Left cardiac atrium (tissue), 4 donors: Measurements from ENCODE around the gene UBD. TPM values are rescaled to one million over a fixed set of nuclear protein-coding genes. Genes with fewer than 3 reads are reported as not detected.
A peak's percentile ranks its signal among the peaks of the same experiment; 100 is the strongest.

Experiments
- ATAC-seq, 2 donors: fragments of 200-7000 bp; cut with Tn5 transposase; one replicate each; pipeline ENCODE4 v1.9.1; 2020; ENCODE audit warnings: mild to moderate bottlenecking in 2 of 2, moderate library complexity in 2 of 2
- DNase-seq: peaks from one replicate; pipeline ENCODE4 v3.0.0-alpha.2; 2020
- intact Hi-C, 2 donors: fragments of 100-400 bp; cut with DNase I; formaldehyde crosslinking; loops; one replicate each; pipeline versions ENCODE4 v1.14.1 to v1.15.1; 2022 to 2023
- total RNA-seq, 2 donors: library from RNA; stranded (reverse); fragmentation: NEBNext Ultra II Directional; extraction: Animal tissue kit (Norgen Biotek cat#: 25700); gene quantifications; one replicate each; pipeline ENCODE4 v1.2.1, GENCODE V29; 2021
- donor health status: DM: no; HTN: yes; CAD: no.
- donor health status: DM: no; HTN: yes; CAD: no; lungs with severe emphysema.
- donor health status: DM: yes; HTN: yes; CAD: no.
- donor health status: Dilated cardiomyopathy.

Gene UBD
- total RNA-seq, 2 donors from 2014 or later: not detected

GRCh38 chr6:29564875-29565274, 5.3 kb upstream of the UBD start:
- DNase-seq: no peak
- ATAC-seq: no peak
- intact Hi-C loops: no loop called here

DNA sequence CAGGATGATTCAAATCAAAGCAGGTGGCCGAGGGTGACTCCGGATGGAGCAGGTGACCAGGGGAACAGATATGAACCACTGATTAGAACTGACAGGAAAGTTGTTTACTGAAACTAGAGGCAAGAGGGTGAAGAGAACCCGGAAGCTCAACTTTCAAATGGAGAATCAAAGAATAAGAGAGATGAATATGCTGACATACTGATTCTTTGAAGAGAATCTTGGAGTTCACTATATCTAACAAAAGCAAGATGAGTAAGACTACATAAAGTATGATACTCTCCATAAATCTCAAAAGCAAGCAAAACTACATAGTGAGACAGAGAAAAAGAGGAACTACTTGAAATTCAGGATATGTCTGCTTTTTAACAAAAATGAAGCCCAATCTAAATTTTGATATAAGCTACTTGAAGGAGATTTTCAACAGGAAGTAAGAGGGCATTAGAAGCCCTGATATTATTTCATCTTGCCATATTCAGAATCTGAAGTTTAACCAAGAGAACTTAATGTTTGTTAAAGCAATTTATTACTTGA, 4.0 kb upstream of the UBD start:
- no peak for DNase-seq
- intact Hi-C loops: no loop called here
- no peak for ATAC-seq

- intact Hi-C loops: no loop called here
- ATAC-seq: no peak
- no peak for DNase-seq
Observed at GRCh38 chr6:29561606-29562181, 2.2 kb upstream of the UBD start.

DNA sequence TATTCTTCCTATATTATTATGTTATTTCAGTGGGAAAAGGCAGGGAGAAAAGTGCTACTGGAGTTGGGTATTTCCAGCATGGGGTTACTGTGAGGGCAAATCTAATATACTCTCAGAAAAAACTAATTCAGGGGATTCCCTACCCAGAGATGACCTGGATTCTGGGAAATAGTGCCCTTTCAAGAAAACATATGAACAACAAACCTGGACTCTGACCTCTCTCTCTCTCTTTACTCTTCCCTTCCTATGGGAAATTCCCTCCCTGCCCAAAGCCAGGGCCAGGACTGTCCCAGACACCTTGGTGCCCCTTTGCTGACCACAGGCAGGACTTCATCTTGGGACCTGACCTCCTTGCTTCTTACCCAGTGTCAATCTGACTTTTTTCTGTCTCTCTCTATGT, 1.6 kb upstream of the UBD start:
- ATAC-seq: no peak
- intact Hi-C loops: no loop called here

GRCh38 chr6:29558439-29559079, 973 bp downstream of the UBD start:
- DNase-seq (no peak), ATAC-seq (no peak)
- intact Hi-C loops: no loop called here

More for the DNA sequence above, 1.6 kb upstream of the UBD start:
- no peak for DNase-seq

DNA sequence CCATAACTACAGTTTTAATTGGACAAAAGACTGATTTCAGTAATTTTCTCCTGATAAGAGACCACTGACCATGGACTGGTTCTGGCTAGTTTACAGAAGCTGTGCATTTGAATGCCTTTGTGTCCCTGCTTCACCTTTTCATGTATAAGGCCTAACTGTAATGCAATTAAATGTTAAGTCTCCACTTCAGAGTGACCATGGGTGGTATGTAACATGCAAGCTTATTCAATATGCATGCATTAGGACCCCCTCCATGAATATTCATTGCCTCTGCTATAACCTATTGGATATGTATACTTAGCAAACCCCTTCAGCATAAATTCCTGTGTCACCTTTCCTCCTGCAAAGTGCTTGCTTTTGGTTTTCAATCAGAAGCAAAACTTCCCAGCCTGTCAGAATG, 2.2 kb downstream of the UBD start:
- ATAC-seq (no peak), DNase-seq (no peak)
- intact Hi-C loops: no loop called here

- ATAC-seq: no peak
- intact Hi-C loops: no loop called here
- no peak for DNase-seq
Observed at GRCh38 chr6:29554764-29555163, 4.8 kb downstream of the UBD start.

DNA sequence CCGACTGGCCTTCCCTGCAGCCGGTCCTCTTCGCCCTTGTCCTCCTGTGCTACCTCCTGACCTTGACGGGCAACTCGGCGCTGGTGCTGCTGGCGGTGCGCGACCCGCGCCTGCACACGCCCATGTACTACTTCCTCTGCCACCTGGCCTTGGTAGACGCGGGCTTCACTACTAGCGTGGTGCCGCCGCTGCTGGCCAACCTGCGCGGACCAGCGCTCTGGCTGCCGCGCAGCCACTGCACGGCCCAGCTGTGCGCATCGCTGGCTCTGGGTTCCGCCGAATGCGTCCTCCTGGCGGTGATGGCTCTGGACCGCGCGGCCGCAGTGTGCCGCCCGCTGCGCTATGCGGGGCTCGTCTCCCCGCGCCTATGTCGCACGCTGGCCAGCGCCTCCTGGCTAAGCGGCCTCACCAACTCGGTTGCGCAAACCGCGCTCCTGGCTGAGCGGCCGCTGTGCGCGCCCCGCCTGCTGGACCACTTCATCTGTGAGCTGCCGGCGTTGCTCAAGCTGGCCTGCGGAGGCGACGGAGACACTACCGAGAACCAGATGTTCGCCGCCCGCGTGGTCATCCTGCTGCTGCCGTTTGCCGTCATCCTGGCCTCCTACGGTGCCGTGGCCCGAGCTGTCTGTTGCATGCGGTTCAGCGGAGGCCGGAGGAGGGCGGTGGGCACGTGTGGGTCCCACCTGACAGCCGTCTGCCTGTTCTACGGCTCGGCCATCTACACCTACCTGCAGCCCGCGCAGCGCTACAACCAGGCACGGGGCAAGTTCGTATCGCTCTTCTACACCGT, 6.1 kb downstream of the UBD start:
- DNase-seq (peak; percentile 84), ATAC-seq (peak; percentile 86 to 91)
- intact Hi-C loops: no loop called here

GRCh38 chr6:29552512-29553051, 7.0 kb downstream of the UBD start:
- DNase-seq: no peak
- peak; percentile 86 to 90 for ATAC-seq
- intact Hi-C loops: no loop called here

- intact Hi-C loops: no loop called here
- no peak for ATAC-seq
- DNase-seq: no peak
Observed at GRCh38 chr6:29547573-29547972, 12.0 kb downstream of the UBD start.

- DNase-seq: no peak
- intact Hi-C loops: no loop called here
- no peak for ATAC-seq
Observed at GRCh38 chr6:29537714-29538403, 21.7 kb downstream of the UBD start.

- DNase-seq (no peak), ATAC-seq (no peak)
- intact Hi-C loops: no loop called here
Observed at GRCh38 chr6:29532320-29532951, 27.1 kb downstream of the UBD start.

DNA sequence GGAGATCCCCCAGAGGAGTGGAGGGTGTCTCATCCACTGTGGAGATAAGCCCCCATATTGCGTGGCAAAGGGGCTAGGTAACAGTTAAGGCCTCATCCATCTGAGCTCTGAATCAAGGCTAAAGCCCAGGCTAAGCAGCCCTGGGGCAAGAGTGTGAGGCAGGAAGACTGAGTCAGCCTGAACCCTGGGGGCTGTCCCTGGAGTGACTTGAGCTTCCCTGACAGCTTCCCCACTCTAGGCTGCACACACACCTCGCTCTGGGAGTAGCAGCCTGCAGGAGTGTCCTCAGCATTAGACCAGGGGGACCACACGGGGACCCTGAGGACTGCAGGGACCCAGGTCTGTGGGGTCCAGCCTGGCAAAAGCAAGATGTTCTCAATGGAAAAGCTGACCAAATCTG, 27.9 kb downstream of the UBD start:
- intact Hi-C loops: no loop called here
- no peak for ATAC-seq
- no peak for DNase-seq

- ATAC-seq (no peak), DNase-seq (no peak)
- intact Hi-C loops: no loop called here
Observed at GRCh38 chr6:29530671-29531310, 28.7 kb downstream of the UBD start.

DNA sequence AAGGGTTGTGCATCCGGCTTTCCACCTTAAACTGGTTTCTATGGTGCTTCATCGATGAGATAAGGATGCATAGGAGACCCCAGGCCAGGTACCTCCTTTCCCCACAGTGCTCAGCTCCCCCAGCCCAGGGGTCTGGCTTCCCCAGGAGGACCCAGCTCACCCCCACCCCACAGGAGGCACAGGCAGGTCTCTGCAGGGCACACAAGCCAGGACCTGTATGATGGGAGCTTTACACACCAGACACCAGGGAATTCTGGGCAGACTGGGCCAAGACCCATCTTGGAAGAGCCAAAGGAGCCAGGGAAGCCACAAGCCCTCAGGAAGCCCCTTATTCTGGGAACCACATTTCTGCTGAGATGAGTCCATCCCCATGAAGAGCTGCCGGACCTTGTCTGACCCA, 29.6 kb downstream of the UBD start:
- DNase-seq (no peak), ATAC-seq (no peak)
- intact Hi-C loops: no loop called here

GRCh38 chr6:29528988-29529560, 30.5 kb downstream of the UBD start:
- intact Hi-C loops: no loop called here
- ATAC-seq (no peak), DNase-seq (no peak)

GRCh38 chr6:29528300-29528931, 31.1 kb downstream of the UBD start:
- DNase-seq (no peak), ATAC-seq (no peak)
- intact Hi-C loops: no loop called here

- DNase-seq (no peak), ATAC-seq (no peak)
- intact Hi-C loops: no loop called here
Observed at GRCh38 chr6:29527564-29527963, 32.0 kb downstream of the UBD start.
